ENCODE data around the gene TMEM178A. TPM values are rescaled to one million over a fixed set of nuclear protein-coding genes. Genes with fewer than 3 reads are reported as not detected.

TMEM178A gene
- total and polyA plus RNA-seq, 2 donors (not counting 1 experiment from before 2014, with no cell fraction given), result 0.69 to 0.99 TPM

- Mint-ChIP-seq H3K27ac (no peak overlapping the region), H3K27me3 (peaks cover 15% of the 10 kb centered on the region), H3K4me3 (no peak overlapping the region), H3K9me3 (ENCODE audit: insufficient read depth) (peaks cover 2% of the 10 kb centered on the region), H3K4me1 (no peaks in the 10 kb centered on the region)
- Histone ChIP-seq H3K9ac (ENCODE audit: low read length) (no peak overlapping the region), H3K4me2 (replicated peaks; ENCODE audit: low read depth, low read length, poor library complexity, severe bottlenecking) (no peak overlapping the region), H3K27me3 (replicated peaks in 1 of 4; ENCODE audit: control extremely low read depth in 1 of 4, control insufficient read depth in 3 of 4, insufficient read depth in 4 of 4, low read length in 3 of 4) (peaks cover 0 to 2% (median 0%) of the 10 kb centered on the region in 4 experiments), H4K20me1 (ENCODE audit: control insufficient read depth, insufficient read depth, low read length, poor library complexity, severe bottlenecking) (no peaks in the 10 kb centered on the region), H3K9me3 (ENCODE audit: control extremely low read depth in 1 of 3, control insufficient read depth in 2 of 3, insufficient read depth in 1 of 3, low read length in 2 of 3) (no peaks in the 10 kb centered on the region), H3K4me3 (ENCODE audit: control extremely low read depth in 1 of 5, extremely low read depth in 1 of 5, insufficient read depth in 1 of 5, low read depth in 2 of 5, low read length in 4 of 5) (no peak overlapping the region), H3K4me1 (ENCODE audit: control insufficient read depth in 2 of 2, insufficient read depth in 2 of 2, low read length in 2 of 2) (no peaks in the 10 kb centered on the region), H3K79me2 (ENCODE audit: control insufficient read depth, insufficient read depth, low read length) (no peaks in the 10 kb centered on the region), H3K27ac (ENCODE audit: low read length in 2 of 2) (no peak overlapping the region), H2AFZ (ENCODE audit: insufficient read depth, low read depth, low read length, poor library complexity, severe bottlenecking) (no peak overlapping the region), H3K36me3 (replicated peaks in 1 of 2; ENCODE audit: control extremely low read depth in 1 of 2, control insufficient read depth in 1 of 2, extremely low read depth in 1 of 2, insufficient read depth in 2 of 2, low read length in 1 of 2) (no peaks in the 10 kb centered on the region)
- ATAC-seq (ENCODE audit: low read depth) (no peak), DNase-seq (no peak)
- ChIA-PET POLR2A (no interaction called here), CTCF (interaction anchor here (1.0 kb wide), 1 partner anchor 10 kb away, joined by 3 read pairs; no protein-coding TSS in a partner anchor)
- intact Hi-C loops (cut with micrococcal nuclease), result no loop called here
- TF ChIP-seq CTCF (IDR thresholded peaks at IDR 0.05) (no peak), EZH2 (IDR thresholded peaks at IDR 0.05; ENCODE audit: borderline replicate concordance, insufficient read depth, low read depth, low read length, poor library complexity, severe bottlenecking) (no peak)
- 93% methylated on average over 3 of the region's 7 CpGs for WGBS (ENCODE audit: insufficient coverage)
These were observed 8.3 kb upstream of the TMEM178A start for GRCh38 chr2:39657287-39657937.

GRCh38 chr2:39658371-39658770 is 7.3 kb upstream of the TMEM178A start:
- Mint-ChIP-seq H3K4me1 (no peaks in the 10 kb centered on the region), H3K4me3 (no peak overlapping the region), H3K27me3 (peaks cover 12% of the 10 kb centered on the region), H3K27ac (no peak overlapping the region), H3K9me3 (ENCODE audit: insufficient read depth) (no peaks in the 10 kb centered on the region)
- no peak overlapping the region for H3K4me3 ChIP-seq (ENCODE audit: control extremely low read depth in 1 of 5, extremely low read depth in 1 of 5, insufficient read depth in 1 of 5, low read depth in 2 of 5, low read length in 4 of 5)
- intact Hi-C loops (cut with micrococcal nuclease), result no loop called here
- no peaks in the 10 kb centered on the region for H3K79me2 ChIP-seq (ENCODE audit: control insufficient read depth, insufficient read depth, low read length)
- DNase-seq (no peak), ATAC-seq (ENCODE audit: low read depth) (no peak)
- no peaks in the 10 kb centered on the region for H3K4me1 ChIP-seq (ENCODE audit: control insufficient read depth in 2 of 2, insufficient read depth in 2 of 2, low read length in 2 of 2)
- TF ChIP-seq EZH2 (IDR thresholded peaks at IDR 0.05; ENCODE audit: borderline replicate concordance, insufficient read depth, low read depth, low read length, poor library complexity, severe bottlenecking), result no peak
- no peak for TF ChIP-seq CTCF (IDR thresholded peaks at IDR 0.05)
- POLR2A ChIA-PET, result no interaction called here
- H3K27me3 ChIP-seq (replicated peaks in 1 of 4; ENCODE audit: control extremely low read depth in 1 of 4, control insufficient read depth in 3 of 4, insufficient read depth in 4 of 4, low read length in 3 of 4), result peaks cover 0 to 2% (median 0%) of the 10 kb centered on the region in 4 experiments
- no peaks in the 10 kb centered on the region for H4K20me1 ChIP-seq (ENCODE audit: control insufficient read depth, insufficient read depth, low read length, poor library complexity, severe bottlenecking)
- CTCF ChIA-PET, result interaction anchor here (1.0 kb wide), 1 partner anchor 9 kb away, joined by 3 read pairs; no protein-coding TSS in a partner anchor
- H3K36me3 ChIP-seq (replicated peaks in 1 of 2; ENCODE audit: control extremely low read depth in 1 of 2, control insufficient read depth in 1 of 2, extremely low read depth in 1 of 2, insufficient read depth in 2 of 2, low read length in 1 of 2), result no peaks in the 10 kb centered on the region
- H3K9me3 ChIP-seq (ENCODE audit: control extremely low read depth in 1 of 3, control insufficient read depth in 2 of 3, insufficient read depth in 1 of 3, low read length in 2 of 3), result no peaks in the 10 kb centered on the region
- WGBS (ENCODE audit: insufficient coverage), result no CpG with 5 or more reads among the region's 2 CpGs
- H3K4me2 ChIP-seq (replicated peaks; ENCODE audit: low read depth, low read length, poor library complexity, severe bottlenecking), result no peak overlapping the region
- no peak overlapping the region for H2AFZ ChIP-seq (ENCODE audit: insufficient read depth, low read depth, low read length, poor library complexity, severe bottlenecking)
- no peak overlapping the region for H3K9ac ChIP-seq (ENCODE audit: low read length)
- no peak overlapping the region for H3K27ac ChIP-seq (ENCODE audit: low read length in 2 of 2)

Measured in B cell (primary cell).